Measurements from ENCODE around the gene NCOA3. TPM values are rescaled to one million over a fixed set of nuclear protein-coding genes. Genes with fewer than 3 reads are reported as not detected.

The NCOA3 gene
- total RNA-seq, 3 donors from 2014 or later: 40.6 to 57.1 (median 45.1) TPM

DNA sequence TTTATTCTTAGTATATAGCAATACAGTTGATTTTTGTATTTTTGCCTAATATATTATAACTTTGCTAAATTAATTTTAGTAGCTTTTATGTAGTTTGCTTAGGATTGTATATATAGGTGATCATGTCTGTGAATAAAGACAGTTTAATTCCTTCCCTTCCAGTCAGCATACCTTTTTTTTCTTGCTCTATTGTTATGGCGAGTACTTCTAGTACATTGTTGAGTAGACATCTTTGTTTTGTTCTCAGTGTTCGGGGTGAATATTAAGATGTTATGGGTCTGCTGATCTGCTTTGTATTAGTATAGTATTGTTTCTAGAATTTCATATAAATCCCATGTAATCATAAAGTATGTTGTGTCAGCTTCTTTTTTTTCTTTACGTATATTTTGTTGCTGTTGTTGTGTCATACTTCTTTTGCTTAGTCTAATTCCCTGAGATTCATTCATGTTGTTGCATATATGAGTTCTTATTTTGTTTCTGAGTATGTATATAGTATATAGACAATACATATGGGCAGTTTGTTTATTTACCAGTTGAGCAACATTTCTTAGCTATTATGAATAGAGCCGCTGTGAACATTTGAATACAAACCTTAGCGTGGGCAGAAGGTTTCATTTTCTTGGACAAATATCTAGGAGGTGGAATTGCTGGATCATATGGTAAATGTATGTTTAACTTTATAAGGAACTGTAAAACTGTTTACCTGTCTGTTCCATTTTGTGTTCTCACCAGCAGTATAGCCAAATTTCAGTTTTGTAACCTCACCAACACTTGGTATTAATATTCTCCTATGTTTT, 25.5 kb downstream of the NCOA3 start:
- intact Hi-C loops (cut with DNase I; ENCODE audit: low total_unique reads): no loop called here
- DNase-seq (ENCODE audit: low spot score in 2 of 2): no peak
- Histone ChIP-seq H3K4me1 (no peaks in the 10 kb centered on the region), H3K27ac (no peak overlapping the region), H3K36me3 (no peaks in the 10 kb centered on the region), H3K9me3 (peaks cover 0 to 9% of the 10 kb centered on the region in 2 donors), H3K27me3 (no peaks in the 10 kb centered on the region), H3K4me3 (no peak overlapping the region)
- TF ChIP-seq POLR2AphosphoS5 (IDR thresholded peaks at IDR 0.05) (no peak), POLR2A (IDR thresholded peaks at IDR 0.05) (no peak)
- TF ChIP-seq, protein P1, sequence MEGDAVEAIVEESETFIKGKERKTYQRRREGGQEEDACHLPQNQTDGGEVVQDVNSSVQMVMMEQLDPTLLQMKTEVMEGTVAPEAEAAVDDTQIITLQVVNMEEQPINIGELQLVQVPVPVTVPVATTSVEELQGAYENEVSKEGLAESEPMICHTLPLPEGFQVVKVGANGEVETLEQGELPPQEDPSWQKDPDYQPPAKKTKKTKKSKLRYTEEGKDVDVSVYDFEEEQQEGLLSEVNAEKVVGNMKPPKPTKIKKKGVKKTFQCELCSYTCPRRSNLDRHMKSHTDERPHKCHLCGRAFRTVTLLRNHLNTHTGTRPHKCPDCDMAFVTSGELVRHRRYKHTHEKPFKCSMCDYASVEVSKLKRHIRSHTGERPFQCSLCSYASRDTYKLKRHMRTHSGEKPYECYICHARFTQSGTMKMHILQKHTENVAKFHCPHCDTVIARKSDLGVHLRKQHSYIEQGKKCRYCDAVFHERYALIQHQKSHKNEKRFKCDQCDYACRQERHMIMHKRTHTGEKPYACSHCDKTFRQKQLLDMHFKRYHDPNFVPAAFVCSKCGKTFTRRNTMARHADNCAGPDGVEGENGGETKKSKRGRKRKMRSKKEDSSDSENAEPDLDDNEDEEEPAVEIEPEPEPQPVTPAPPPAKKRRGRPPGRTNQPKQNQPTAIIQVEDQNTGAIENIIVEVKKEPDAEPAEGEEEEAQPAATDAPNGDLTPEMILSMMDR (IDR thresholded peaks at IDR 0.05): no peak

DNA sequence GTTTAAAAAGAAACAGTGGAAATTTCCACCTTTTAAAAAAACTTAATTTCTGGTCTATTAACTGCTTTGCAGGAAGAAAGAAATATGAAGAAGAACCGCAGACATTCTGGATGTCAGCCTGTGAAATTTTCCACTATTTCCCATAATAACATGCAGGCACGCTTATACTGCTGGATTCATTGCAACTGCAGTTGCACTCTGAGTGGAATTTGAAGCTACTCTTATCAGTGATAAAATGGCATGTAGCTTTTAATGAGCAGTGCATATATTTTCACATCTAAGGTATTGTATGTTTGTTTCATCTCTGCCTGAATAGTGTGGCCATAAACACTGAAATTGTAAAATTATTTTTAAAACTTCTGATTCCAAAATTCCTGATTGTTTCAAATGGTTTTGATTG, 28.2 kb downstream of the NCOA3 start:
- H3K36me3 ChIP-seq: no peaks in the 10 kb centered on the region
- TF ChIP-seq POLR2AphosphoS5 (IDR thresholded peaks at IDR 0.05): no peak
- no peak for TF ChIP-seq POLR2A (IDR thresholded peaks at IDR 0.05)
- TF ChIP-seq, protein P1 (IDR thresholded peaks at IDR 0.05): no peak

DNA sequence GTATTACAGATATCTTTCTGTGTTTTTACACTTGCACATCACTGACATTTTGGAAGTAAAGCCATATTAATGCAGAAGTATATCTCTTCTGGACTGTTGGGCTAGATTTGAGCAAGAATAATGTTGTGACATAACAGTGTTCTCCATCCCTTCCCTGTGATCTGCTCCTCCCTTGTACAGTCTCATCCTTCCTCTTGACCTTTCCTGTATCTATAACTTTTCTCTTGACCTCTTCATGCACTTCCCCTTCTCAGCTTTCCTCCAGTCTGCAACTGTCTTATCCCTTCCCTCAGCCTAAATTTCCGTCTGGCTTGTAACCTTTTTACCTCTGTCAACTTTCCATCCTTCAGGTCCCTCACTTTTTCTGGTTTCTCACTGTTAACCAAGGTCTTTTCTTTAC, 29.8 kb downstream of the NCOA3 start:
- intact Hi-C loops (cut with DNase I; ENCODE audit: low total_unique reads): no loop called here
- Histone ChIP-seq H3K9me3 (peaks cover 0 to 8% of the 10 kb centered on the region in 2 donors), H3K36me3 (no peaks in the 10 kb centered on the region), H3K4me3 (no peak overlapping the region), H3K4me1 (no peaks in the 10 kb centered on the region), H3K27ac (no peak overlapping the region), H3K27me3 (no peaks in the 10 kb centered on the region)
- DNase-seq (ENCODE audit: low spot score in 2 of 2): no peak
- no peak for TF ChIP-seq POLR2AphosphoS5 (IDR thresholded peaks at IDR 0.05)

More for the DNA sequence above, 28.2 kb downstream of the NCOA3 start:
- no peak for DNase-seq (ENCODE audit: low spot score in 2 of 2)
- Histone ChIP-seq H3K4me1 (no peaks in the 10 kb centered on the region), H3K27me3 (no peaks in the 10 kb centered on the region), H3K9me3 (peaks cover 0 to 9% of the 10 kb centered on the region in 2 donors), H3K4me3 (no peak overlapping the region), H3K27ac (no peak overlapping the region)
- intact Hi-C loops (cut with DNase I; ENCODE audit: low total_unique reads): no loop called here

DNA sequence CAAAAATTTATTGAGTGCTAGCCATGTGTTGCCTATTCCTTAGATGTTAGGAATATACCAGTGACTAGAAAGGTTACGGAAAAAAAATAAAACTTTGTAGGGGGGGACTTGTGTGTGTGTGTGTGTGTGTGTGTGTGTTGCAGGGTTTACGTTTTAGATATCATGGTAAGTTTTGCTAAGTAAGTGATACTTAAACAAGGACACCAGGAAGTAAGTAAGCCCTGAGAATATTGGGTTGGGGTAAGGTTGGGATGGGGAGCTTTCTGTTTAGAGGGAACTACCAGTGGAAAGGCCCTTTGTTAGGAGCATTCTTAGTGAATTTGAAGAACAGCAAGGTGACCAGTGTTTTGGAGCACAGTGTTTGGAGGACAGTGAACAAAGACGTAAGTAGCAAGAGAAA, 30.3 kb downstream of the NCOA3 start:
- H3K27ac ChIP-seq: no peak overlapping the region
- peaks cover 0 to 2% of the 10 kb centered on the region in 2 donors for H3K9me3 ChIP-seq
- H3K36me3 ChIP-seq: no peaks in the 10 kb centered on the region
- no peak for DNase-seq (ENCODE audit: low spot score in 2 of 2)
- no peaks in the 10 kb centered on the region for H3K27me3 ChIP-seq
- intact Hi-C loops (cut with DNase I; ENCODE audit: low total_unique reads): no loop called here
- no peak overlapping the region for H3K4me3 ChIP-seq
- H3K4me1 ChIP-seq: no peaks in the 10 kb centered on the region
- TF ChIP-seq, protein P1 (IDR thresholded peaks at IDR 0.05): no peak
- TF ChIP-seq POLR2A (IDR thresholded peaks at IDR 0.05) (no peak), POLR2AphosphoS5 (IDR thresholded peaks at IDR 0.05) (no peak)

DNA sequence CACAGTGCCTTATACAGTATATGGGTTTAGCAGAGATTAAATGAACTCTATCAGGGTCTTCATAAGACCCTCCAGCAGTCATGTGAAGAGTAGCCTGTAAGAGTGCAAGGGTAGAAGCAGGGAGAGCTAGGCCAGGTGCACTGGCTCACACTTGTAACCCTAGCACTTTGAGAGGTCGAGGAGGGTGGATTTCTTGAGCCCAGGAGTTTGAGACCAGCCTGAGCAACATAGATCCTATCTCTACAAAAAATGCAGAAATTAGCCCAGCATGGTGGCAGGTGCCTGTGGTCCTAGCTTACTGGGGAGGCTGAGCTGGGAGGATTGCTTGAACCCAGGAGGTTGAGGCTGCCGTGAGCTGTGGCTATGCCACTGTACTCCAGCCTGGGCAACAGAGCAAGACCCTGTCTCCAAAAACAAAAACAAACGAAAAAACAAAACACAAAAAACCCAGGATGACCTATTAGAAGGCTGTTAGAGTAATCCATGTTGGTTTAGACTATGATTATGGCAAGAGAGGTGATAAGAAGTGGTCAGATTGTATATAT, 31.9 kb downstream of the NCOA3 start:
- Histone ChIP-seq H3K9me3 (no peaks in the 10 kb centered on the region), H3K36me3 (no peaks in the 10 kb centered on the region), H3K4me1 (no peaks in the 10 kb centered on the region), H3K4me3 (no peak overlapping the region), H3K27ac (no peak overlapping the region), H3K27me3 (no peaks in the 10 kb centered on the region)
- intact Hi-C loops (cut with DNase I; ENCODE audit: low total_unique reads): no loop called here
- no peak for DNase-seq (ENCODE audit: low spot score in 2 of 2)
- TF ChIP-seq, protein P1 (IDR thresholded peaks at IDR 0.05): no peak
- TF ChIP-seq POLR2AphosphoS5 (IDR thresholded peaks at IDR 0.05): no peak
